VCaP (cell line): ENCODE data around the gene H1-8.
"Not testable (repeated sequence)": the region's sequence is repeated elsewhere in the genome, so short reads cannot be mapped to it uniquely, and the experiment has no call there.

Experiments
- H3K27ac ChIP-seq: fragments of 450-650 bp; 2 replicates; pipeline ENCODE4 v1.5.1; 2017
- TF ChIP-seq, protein P1 (sequence below): fragments of 450-650 bp; conservative IDR thresholded peaks from 2 replicates; pipeline ENCODE4 v1.5.1; 2017; ENCODE audit warnings: mild to moderate bottlenecking, moderate library complexity

Gene H1-8

DNA sequence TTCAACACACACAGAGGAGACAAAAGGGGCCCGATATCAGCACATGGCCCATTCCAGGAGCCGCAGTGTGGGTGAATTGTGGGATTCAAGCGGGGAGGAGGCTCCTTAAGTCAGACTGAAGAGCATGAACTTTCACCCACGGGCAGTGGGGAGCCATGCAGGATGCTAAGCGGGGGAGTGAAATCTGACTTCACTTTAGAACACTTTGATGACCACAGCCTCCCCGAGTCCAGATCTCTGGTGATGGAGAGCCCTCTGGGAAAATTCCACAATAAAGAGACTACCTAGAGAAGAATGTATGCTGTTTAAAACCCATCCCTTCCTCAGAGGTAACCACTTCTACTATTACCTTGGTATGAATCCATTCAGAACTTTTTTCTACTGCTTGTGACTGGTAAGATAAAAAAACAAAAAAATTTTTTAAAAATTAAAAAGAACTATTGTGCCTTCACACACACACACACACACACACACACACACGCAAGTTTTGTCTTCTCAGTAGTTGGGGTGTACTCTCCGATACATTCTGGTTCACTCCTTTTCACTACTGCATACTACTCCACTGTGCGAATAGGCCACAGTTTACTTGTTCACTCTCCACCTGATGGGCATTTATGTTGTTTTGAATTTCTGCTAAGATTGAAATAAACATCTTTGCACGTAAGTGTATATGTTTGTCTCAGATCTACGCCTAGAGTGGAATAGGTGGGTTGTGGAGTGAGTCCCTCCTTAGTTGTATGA lies 2.0 kb upstream of the H1-8 start:
- H3K27ac ChIP-seq: no peak overlapping the region
- TF ChIP-seq, protein P1, sequence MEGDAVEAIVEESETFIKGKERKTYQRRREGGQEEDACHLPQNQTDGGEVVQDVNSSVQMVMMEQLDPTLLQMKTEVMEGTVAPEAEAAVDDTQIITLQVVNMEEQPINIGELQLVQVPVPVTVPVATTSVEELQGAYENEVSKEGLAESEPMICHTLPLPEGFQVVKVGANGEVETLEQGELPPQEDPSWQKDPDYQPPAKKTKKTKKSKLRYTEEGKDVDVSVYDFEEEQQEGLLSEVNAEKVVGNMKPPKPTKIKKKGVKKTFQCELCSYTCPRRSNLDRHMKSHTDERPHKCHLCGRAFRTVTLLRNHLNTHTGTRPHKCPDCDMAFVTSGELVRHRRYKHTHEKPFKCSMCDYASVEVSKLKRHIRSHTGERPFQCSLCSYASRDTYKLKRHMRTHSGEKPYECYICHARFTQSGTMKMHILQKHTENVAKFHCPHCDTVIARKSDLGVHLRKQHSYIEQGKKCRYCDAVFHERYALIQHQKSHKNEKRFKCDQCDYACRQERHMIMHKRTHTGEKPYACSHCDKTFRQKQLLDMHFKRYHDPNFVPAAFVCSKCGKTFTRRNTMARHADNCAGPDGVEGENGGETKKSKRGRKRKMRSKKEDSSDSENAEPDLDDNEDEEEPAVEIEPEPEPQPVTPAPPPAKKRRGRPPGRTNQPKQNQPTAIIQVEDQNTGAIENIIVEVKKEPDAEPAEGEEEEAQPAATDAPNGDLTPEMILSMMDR: no peak

DNA sequence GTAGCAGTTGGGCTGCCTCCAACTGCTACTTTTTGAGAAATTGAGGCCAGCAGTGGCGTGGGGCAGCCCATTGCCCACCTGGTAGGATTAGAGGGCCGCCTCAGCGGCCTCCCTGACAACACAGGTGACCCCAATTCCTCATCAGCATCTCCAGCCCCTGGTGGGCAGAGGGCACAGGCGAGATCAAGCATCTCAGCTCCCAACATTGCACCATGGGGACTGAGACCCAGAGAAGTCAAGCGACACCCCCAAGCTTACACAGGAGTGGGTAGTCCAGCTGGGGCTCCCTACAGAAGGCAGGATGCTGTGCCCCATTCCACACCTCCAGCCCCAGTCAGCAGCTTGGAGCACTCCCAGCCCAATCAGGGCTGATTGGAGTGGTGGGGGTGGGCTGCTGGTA lies 228 bp upstream of the H1-8 start:
- TF ChIP-seq, protein P1: no peak
- no peak overlapping the region for H3K27ac ChIP-seq

DNA sequence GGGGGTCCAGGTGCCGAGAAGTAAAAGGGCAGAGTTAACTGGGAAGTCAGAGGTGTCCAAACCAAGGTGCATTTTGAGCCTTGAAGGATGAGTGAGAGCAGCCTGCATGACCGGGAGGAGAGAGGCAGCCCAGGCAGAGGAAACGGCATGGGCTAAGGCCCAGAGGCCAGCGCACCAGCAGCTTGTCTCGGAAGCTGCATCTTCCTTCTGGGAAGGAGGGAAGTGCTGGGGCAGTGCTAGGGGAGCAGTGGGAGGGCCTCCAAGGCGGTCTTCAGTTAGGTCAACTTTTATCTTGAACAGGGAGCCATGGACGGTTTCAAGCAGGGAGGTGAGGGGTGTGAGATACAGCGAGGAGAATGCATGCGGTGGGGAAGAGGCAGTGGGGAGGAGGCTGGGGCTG lies 1.0 kb downstream of the H1-8 start:
- TF ChIP-seq, protein P1: no peak
- no peak overlapping the region for H3K27ac ChIP-seq

DNA sequence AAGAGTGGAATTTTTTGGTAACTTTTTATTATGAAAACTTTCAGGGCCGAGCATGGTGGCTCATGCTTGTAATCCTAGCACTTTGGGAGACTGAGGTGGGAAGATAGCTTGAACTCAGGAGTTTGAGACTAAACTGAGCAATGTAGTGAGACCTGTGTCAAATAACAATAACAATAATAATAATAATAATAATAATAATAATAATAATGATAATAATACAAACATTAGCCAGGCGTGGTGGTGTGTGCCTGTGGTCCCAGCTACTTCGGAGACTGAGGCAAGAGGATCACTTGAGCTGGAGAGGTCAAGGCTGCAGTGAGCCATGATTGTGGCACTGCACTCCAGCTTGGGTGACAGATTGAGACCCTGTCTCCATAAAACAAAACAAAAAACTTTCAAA lies 3.0 kb downstream of the H1-8 start:
- not testable (repeated sequence) for H3K27ac ChIP-seq

DNA sequence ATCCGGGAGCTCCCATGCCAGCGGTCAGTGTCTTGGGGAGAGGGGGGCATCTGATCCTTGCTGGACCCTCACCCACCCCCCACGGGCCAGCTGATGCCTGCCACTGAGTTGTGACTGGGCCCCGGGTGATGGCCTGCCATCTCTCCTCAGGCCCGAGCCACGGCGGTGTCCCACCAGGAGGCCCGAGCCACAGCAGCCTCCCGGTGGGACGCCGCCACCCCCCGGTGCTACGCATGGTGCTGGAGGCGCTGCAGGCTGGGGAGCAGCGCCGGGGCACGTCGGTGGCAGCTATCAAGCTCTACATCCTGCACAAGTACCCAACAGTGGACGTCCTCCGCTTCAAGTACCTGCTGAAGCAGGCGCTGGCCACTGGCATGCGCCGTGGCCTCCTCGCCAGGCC lies 4.3 kb downstream of the H1-8 start:
- TF ChIP-seq, protein P1: no peak
- H3K27ac ChIP-seq: no peak overlapping the region

DNA sequence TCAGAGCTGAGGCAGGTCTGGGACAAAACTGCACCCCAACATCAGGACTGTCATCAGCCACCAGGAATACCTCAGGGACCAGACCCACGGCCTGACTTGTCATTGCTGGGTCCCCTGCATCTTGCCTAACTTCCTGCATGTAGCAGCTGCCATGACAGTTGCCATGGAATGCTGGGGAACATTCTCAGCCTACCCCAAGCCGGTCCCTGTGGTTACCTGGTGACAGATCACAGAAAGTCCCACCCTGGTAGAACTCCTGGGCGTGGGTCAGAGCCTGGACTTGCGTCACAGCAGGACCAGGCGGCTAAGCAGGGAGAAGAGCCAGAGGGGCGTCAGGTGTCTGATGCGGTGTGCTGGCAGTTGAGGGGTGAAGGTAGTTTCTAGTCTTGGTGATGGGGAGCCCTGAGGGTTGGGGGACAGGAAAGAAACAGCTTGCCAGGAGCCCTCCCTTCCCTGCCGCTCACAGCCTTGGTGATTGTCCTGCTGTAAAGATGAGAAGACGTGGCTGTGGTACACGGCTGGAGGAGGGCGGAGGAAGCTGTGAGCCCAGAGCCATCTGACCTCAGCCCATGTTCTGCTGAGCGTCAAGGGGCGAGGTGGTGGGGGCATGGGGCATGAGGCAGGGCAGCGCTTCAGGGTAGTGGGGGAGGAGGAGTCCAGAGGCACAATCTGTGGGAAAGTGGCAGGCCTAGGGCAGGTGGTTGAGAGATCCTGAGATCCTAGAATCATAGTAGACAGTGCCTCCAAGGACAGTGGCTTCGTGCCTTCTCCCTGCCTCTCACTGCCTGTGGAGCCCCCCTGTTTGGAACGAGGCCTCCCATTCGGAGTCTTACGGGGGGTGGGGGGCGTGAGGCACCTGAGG lies 5.4 kb downstream of the H1-8 start:
- no peak overlapping the region for H3K27ac ChIP-seq
- TF ChIP-seq, protein P1: no peak

DNA sequence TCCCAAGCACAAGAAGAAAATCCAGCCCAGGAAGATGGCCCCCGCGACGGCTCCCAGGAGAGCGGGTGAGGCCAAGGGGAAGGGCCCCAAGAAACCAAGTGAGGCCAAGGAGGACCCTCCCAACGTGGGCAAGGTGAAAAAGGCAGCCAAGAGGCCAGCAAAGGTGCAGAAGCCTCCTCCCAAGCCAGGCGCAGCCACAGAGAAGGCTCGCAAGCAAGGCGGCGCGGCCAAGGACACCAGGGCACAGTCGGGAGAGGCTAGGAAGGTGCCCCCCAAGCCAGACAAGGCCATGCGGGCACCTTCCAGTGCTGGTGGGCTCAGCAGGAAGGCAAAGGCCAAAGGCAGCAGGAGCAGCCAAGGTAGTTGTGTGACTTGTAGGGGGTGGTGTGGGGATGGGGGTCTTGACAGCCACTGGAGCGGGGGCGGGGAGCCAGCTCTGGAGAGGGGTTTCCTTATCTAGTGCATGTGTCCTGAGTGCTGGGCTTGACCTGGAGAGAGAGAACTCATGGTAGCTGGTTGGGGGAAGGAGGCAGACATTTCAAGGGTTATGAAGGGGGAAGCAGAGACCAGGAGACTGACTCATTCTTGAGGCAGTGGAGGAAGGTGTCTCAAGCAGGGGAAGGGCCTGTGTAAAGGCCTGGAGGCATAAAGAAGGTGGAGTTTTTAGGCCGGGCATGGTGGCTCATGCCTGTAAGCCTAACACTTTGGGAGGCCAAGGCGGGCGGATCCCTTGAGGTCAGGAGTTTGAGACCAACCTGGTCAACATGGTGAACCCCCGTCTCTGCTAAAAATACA lies 6.2 kb downstream of the H1-8 start:
- H3K27ac ChIP-seq: no peak overlapping the region
- TF ChIP-seq, protein P1: no peak
